Gastrocnemius medialis (tissue), 4 donors: ENCODE results near the gene PPM1G.

Experiments used
- POLR2A ChIP-seq, 2 donors: fragments of 450-650 bp; IDR thresholded peaks; one replicate each; pipeline ENCODE4 v1.6.1; 2017; ENCODE audit warnings: antibody characterized with exemption in 2 of 2, mild to moderate bottlenecking in 2 of 2, moderate library complexity in 2 of 2
- TF ChIP-seq, protein P1 (sequence below), 5 experiments: fragments of 450-650 bp in 3 of 5; fragments of 200-600 bp in 2 of 5; sonication (generic) in 2 of 5; IDR thresholded peaks in 4 of 5; conservative IDR thresholded peaks in 1 of 5; 1 replicate in 4 of 5; 2 replicates in 1 of 5; pipeline ENCODE4 v1.5.1; 2016 to 2019; ENCODE audit warnings: antibody characterized with exemption in 5 of 5, mild to moderate bottlenecking in 3 of 5, moderate library complexity in 3 of 5

DNA sequence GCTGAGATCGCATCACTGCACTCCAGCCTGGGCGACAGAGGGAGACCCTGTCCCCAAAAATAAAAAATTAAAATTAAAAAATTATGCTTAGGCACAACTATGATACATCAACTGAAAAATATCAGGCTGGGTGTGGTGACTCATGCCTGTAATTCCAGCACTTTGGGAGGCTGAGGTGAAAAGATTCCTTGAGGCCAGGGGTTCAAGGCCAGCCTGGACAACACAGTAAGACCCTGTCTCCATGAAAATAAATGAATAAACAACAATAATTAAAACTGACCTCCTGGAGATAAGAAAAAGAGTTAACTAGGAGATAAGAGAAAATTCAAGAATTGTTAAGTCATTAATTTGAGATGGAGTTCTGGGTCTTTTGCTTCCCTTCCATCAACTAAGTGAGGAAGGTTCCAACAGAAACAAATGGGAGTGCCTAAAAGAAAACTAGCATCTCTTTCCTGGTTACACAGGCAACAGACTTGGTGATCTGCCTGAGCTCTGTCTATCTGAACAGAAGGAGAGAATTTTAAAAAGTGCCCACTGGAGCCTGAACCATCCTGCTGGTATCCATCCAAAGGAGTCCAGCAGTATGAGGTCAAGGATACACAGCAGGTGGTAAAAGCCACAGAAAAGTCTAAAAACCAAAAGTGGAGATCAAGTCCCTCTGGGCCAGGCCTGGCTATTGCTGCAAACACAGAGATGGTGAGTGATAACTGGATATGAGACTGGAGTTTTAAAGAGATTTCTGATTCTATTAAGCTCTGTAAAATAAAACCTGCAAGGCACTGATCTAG lies 8.8 kb downstream of the PPM1G start:
- TF ChIP-seq POLR2A (IDR thresholded peaks at IDR 0.05) = no peak
- TF ChIP-seq, protein P1, sequence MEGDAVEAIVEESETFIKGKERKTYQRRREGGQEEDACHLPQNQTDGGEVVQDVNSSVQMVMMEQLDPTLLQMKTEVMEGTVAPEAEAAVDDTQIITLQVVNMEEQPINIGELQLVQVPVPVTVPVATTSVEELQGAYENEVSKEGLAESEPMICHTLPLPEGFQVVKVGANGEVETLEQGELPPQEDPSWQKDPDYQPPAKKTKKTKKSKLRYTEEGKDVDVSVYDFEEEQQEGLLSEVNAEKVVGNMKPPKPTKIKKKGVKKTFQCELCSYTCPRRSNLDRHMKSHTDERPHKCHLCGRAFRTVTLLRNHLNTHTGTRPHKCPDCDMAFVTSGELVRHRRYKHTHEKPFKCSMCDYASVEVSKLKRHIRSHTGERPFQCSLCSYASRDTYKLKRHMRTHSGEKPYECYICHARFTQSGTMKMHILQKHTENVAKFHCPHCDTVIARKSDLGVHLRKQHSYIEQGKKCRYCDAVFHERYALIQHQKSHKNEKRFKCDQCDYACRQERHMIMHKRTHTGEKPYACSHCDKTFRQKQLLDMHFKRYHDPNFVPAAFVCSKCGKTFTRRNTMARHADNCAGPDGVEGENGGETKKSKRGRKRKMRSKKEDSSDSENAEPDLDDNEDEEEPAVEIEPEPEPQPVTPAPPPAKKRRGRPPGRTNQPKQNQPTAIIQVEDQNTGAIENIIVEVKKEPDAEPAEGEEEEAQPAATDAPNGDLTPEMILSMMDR (IDR thresholded peaks at IDR 0.05 in 4 of 5, conservative IDR thresholded peaks at IDR 0.05 in 1 of 5) = no peak
